HG02678 (cell line): ENCODE measurements around the gene RBM6.

Experiments used
- ATAC-seq: cut with Tn5 transposase; IDR thresholded peaks from one replicate; pipeline ENCODE4 v1.9.1; 2021; ENCODE audit warnings: mild to moderate bottlenecking, moderate library complexity; ENCODE audit not compliant: unreplicated experiment

RBM6 gene

GRCh38 chr3:50124800-50125178, 184.8 kb downstream of the RBM6 start:
- ATAC-seq = no peak

DNA sequence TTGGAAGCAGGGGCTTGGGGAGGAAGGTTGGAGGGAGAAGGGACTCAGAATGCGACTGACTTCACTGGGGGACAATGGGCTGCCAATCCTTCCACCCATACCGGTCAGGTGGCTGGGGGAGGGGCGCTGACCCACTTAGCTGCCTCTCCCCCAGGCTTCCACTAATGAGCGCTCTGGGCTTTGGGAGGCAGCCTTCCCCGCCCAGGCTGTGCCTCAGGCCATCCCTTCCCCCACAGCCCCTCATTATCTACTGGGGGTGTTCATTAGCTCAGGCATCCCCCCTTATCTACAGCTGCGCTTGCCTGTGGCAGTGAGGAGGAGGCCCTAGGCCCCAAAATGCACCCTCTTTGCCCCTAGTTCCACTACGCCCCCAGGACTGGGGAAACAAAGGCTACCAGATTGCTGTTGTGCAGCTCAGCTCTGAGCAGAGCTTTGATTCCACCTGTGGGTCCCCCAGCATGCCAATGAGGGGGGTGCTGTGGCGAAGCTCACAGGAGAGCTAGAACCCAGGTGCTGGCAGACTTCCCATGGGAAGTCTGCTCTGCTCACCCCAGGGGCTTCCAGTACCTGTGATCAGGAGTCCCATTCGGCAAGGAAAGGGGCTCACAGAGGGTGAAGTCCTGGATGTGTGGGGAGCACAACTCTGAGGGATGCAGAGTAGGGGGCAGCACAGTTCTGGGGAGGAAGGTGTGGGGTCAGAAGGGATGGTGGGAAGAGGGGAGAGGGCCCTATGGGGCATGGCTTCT, 185.8 kb downstream of the RBM6 start:
- ATAC-seq = no peak

GRCh38 chr3:50126287-50127211, 186.6 kb downstream of the RBM6 start:
- no peak for ATAC-seq
